Measurements from ENCODE around the gene SEMA5A. TPM values are rescaled to one million over a fixed set of nuclear protein-coding genes. Genes with fewer than 3 reads are reported as not detected.

Gene SEMA5A
- polyA plus RNA-seq, 1 donor (not counting 4 experiments of a cell fraction or from before 2014, with no cell fraction given), result 0.16 TPM

GRCh38 chr5:9370256-9370655 lies 175.6 kb downstream of the SEMA5A start:
- no peak for DNase-seq (ENCODE audit: low read depth, low spot score)
- no peak overlapping the region for H3K9ac ChIP-seq (ENCODE audit: control insufficient read depth, extremely low read depth, insufficient read depth, low read length)
- no peaks in the 10 kb centered on the region for H3K27me3 ChIP-seq (ENCODE audit: control insufficient read depth, extremely low read depth, insufficient read depth, low read length)
- TF ChIP-seq EZH2 (IDR thresholded peaks at IDR 0.05; ENCODE audit: low read length) (no peak), CTCF (optimal IDR thresholded peaks at IDR 0.05 in 1 of 3, IDR thresholded peaks at IDR 0.05 in 1 of 3, conservative IDR thresholded peaks at IDR 0.05 in 1 of 3; ENCODE audit: extremely low read depth in 1 of 3, insufficient read depth in 2 of 3, low read length in 3 of 3) (no peak)
- no peak overlapping the region for H2AFZ ChIP-seq (ENCODE audit: control insufficient read depth, low read length)
- no peaks in the 10 kb centered on the region for H3K9me1 ChIP-seq (ENCODE audit: control insufficient read depth, extremely low read depth, insufficient read depth, low read length)
- FAIRE-seq, result peak; percentile 68
- dilution Hi-C loops (cut with MboI; ENCODE audit: extremely low pct_ligation_motif_present, low sequenced_read_pairs), result loop anchor here (25.0 kb wide), 1 partner anchor 117 kb away; no protein-coding TSS in a partner anchor
- no peak overlapping the region for H3K4me3 ChIP-seq (ENCODE audit: control insufficient read depth in 2 of 3, extremely low read depth in 1 of 3, insufficient read depth in 2 of 3, low read depth in 1 of 3, low read length in 3 of 3)
- no peaks in the 10 kb centered on the region for H3K79me2 ChIP-seq (ENCODE audit: control insufficient read depth, insufficient read depth, low read length)
- no peaks in the 10 kb centered on the region for H3K9me3 ChIP-seq (ENCODE audit: control insufficient read depth, low read depth, low read length)
- H3K36me3 ChIP-seq (ENCODE audit: control insufficient read depth in 2 of 2, extremely low read depth in 1 of 2, insufficient read depth in 2 of 2, low read length in 2 of 2), result no peaks in the 10 kb centered on the region
- H3K4me1 ChIP-seq (ENCODE audit: control insufficient read depth, extremely low read depth, insufficient read depth, low read length), result no peaks in the 10 kb centered on the region
- no peak overlapping the region for H3K27ac ChIP-seq (ENCODE audit: control insufficient read depth, insufficient read depth, low read length)
- H3K4me2 ChIP-seq (ENCODE audit: control insufficient read depth, extremely low read depth, insufficient read depth, low read depth, low read length), result no peak overlapping the region
- H4K20me1 ChIP-seq (ENCODE audit: control insufficient read depth, extremely low read depth, insufficient read depth, low read length), result no peaks in the 10 kb centered on the region

- no peaks in the 10 kb centered on the region for H3K79me2 ChIP-seq (ENCODE audit: control insufficient read depth, insufficient read depth, low read length)
- H3K9me3 ChIP-seq (ENCODE audit: control insufficient read depth, low read depth, low read length), result no peaks in the 10 kb centered on the region
- FAIRE-seq (no peak), DNase-seq (ENCODE audit: low read depth, low spot score) (no peak)
- no peak overlapping the region for H3K4me2 ChIP-seq (ENCODE audit: control insufficient read depth, extremely low read depth, insufficient read depth, low read depth, low read length)
- H3K27me3 ChIP-seq (ENCODE audit: control insufficient read depth, extremely low read depth, insufficient read depth, low read length), result no peaks in the 10 kb centered on the region
- no peak overlapping the region for H3K27ac ChIP-seq (ENCODE audit: control insufficient read depth, insufficient read depth, low read length)
- no peaks in the 10 kb centered on the region for H3K36me3 ChIP-seq (ENCODE audit: control insufficient read depth in 2 of 2, extremely low read depth in 1 of 2, insufficient read depth in 2 of 2, low read length in 2 of 2)
- no peaks in the 10 kb centered on the region for H3K9me1 ChIP-seq (ENCODE audit: control insufficient read depth, extremely low read depth, insufficient read depth, low read length)
- H3K4me3 ChIP-seq (ENCODE audit: control insufficient read depth in 2 of 3, extremely low read depth in 1 of 3, insufficient read depth in 2 of 3, low read depth in 1 of 3, low read length in 3 of 3), result no peak overlapping the region
- H3K9ac ChIP-seq (ENCODE audit: control insufficient read depth, extremely low read depth, insufficient read depth, low read length), result no peak overlapping the region
- H4K20me1 ChIP-seq (ENCODE audit: control insufficient read depth, extremely low read depth, insufficient read depth, low read length), result no peaks in the 10 kb centered on the region
- H3K4me1 ChIP-seq (ENCODE audit: control insufficient read depth, extremely low read depth, insufficient read depth, low read length), result no peaks in the 10 kb centered on the region
- TF ChIP-seq CTCF (optimal IDR thresholded peaks at IDR 0.05 in 1 of 3, IDR thresholded peaks at IDR 0.05 in 1 of 3, conservative IDR thresholded peaks at IDR 0.05 in 1 of 3; ENCODE audit: extremely low read depth in 1 of 3, insufficient read depth in 2 of 3, low read length in 3 of 3) (no peak), EZH2 (IDR thresholded peaks at IDR 0.05; ENCODE audit: low read length) (no peak)
- H2AFZ ChIP-seq (ENCODE audit: control insufficient read depth, low read length), result no peak overlapping the region
- dilution Hi-C loops (cut with MboI; ENCODE audit: extremely low pct_ligation_motif_present, low sequenced_read_pairs), result loop anchor here (25.0 kb wide), 1 partner anchor 122 kb away; no protein-coding TSS in a partner anchor
Observed at GRCh38 chr5:9365512-9365911, 180.4 kb downstream of the SEMA5A start.

All from keratinocyte (primary cell).